ENCODE results near the gene USH2A. TPM values are rescaled to one million over a fixed set of nuclear protein-coding genes. Genes with fewer than 3 reads are reported as not detected.

USH2A gene
- total RNA-seq, 6 donors from 2014 or later = under 0.01 to 0.11 TPM; not detected in 4

GRCh38 chr1:215608646-215609045, 814.6 kb downstream of the USH2A start:
- H3K9me3 ChIP-seq = no peaks in the 10 kb centered on the region
- ATAC-seq (ENCODE audit: low FRiP score in 2 of 2) (no peak), DNase-seq (no peak)
- peaks cover 0 to 10% (median 2%) of the 10 kb centered on the region in 4 donors for H3K4me1 ChIP-seq
- H3K4me3 ChIP-seq = no peak overlapping the region
- no peak overlapping the region for H3K27ac ChIP-seq
- peaks cover 0 to 56% (median 5%) of the 10 kb centered on the region in 4 donors for H3K36me3 ChIP-seq
- no peaks in the 10 kb centered on the region for H3K27me3 ChIP-seq
- 80 to 82% methylated on average over 4 of the region's 4 CpGs for WGBS, 2 donors
- TF ChIP-seq CTCF (IDR thresholded peaks at IDR 0.05) (no peak), POLR2AphosphoS5 (IDR thresholded peaks at IDR 0.05) (no peak), EP300 (IDR thresholded peaks at IDR 0.05) (no peak), POLR2A (IDR thresholded peaks at IDR 0.05) (no peak)

DNA sequence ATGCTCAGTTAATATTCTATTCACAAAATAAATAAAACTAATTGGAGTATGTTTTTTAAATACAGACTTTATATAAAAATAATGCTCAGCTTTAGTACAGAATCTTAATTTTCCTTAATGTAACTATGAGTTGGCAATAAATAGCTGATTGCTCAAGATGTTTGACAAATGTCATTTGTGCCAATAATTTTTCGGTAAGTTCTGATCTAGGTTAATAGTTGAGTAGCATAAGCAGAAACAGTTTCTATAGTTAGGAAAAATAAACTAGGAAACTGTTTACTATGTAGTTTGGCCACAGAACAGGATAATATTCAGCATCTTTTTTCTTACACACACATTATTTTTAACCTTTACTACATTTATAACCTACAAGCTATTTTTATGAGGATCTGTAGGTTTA, 815.8 kb downstream of the USH2A start:
- peaks cover 0 to 46% (median 5%) of the 10 kb centered on the region in 4 donors for H3K36me3 ChIP-seq
- WGBS, 2 donors = 52 to 53% methylated on average over 1 of the region's 1 CpG
- peaks cover 0 to 10% (median 3%) of the 10 kb centered on the region in 4 donors for H3K4me1 ChIP-seq
- no peak for DNase-seq
- no peak for ATAC-seq (ENCODE audit: low FRiP score in 2 of 2)
- TF ChIP-seq POLR2AphosphoS5 (IDR thresholded peaks at IDR 0.05) = no peak
- no peak for TF ChIP-seq EP300 (IDR thresholded peaks at IDR 0.05)
- H3K4me3 ChIP-seq = no peak overlapping the region
- H3K27ac ChIP-seq = no peak overlapping the region
- H3K9me3 ChIP-seq = no peaks in the 10 kb centered on the region
- H3K27me3 ChIP-seq = no peaks in the 10 kb centered on the region

GRCh38 chr1:215606564-215607168, 816.6 kb downstream of the USH2A start:
- Histone ChIP-seq H3K4me3 (no peak overlapping the region), H3K9me3 (no peaks in the 10 kb centered on the region), H3K36me3 (peaks cover 0 to 43% (median 5%) of the 10 kb centered on the region in 4 donors), H3K4me1 (peaks cover 0 to 10% (median 3%) of the 10 kb centered on the region in 4 donors), H3K27ac (no peak overlapping the region), H3K27me3 (no peaks in the 10 kb centered on the region)
- TF ChIP-seq EP300 (IDR thresholded peaks at IDR 0.05) (no peak), CTCF (IDR thresholded peaks at IDR 0.05) (peak in 5 of 6 experiments; percentile 17 to 43 (median 27)), POLR2A (IDR thresholded peaks at IDR 0.05) (no peak)
- 69 to 79% methylated on average over 2 of the region's 2 CpGs for WGBS, 2 donors
- ATAC-seq (ENCODE audit: low FRiP score in 2 of 2) (no peak), DNase-seq (no peak)

DNA sequence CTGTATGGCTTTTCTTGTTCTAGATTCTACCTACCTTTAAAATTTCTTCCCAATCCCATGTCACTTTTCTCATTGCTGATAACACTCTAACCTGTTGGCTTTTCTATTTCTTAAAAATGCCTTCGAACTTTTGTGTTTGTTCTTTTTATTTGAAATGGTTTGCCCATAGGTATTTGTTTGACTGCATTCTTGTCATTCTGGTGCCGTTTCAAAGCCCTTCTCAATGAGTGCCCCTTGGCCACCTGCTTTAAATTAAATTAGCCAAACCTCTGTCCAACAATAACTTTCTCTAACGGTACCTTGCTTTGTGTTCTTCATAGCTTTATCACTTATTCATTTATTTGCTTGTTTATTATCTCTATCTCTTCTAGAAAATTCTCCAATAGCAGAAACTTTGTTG, 817.2 kb downstream of the USH2A start:
- Histone ChIP-seq H3K27me3 (no peaks in the 10 kb centered on the region), H3K36me3 (peaks cover 0 to 43% (median 5%) of the 10 kb centered on the region in 4 donors), H3K4me1 (peaks cover 0 to 10% (median 3%) of the 10 kb centered on the region in 4 donors), H3K27ac (no peak overlapping the region), H3K9me3 (no peaks in the 10 kb centered on the region), H3K4me3 (no peak overlapping the region)
- DNase-seq (no peak), ATAC-seq (ENCODE audit: low FRiP score in 2 of 2) (no peak)
- 49 to 50% methylated on average over 3 of the region's 3 CpGs for WGBS, 2 donors
- TF ChIP-seq POLR2AphosphoS5 (IDR thresholded peaks at IDR 0.05) (no peak), POLR2A (IDR thresholded peaks at IDR 0.05) (no peak), CTCF (IDR thresholded peaks at IDR 0.05) (no peak), EP300 (IDR thresholded peaks at IDR 0.05) (no peak)

- no peak for ATAC-seq (ENCODE audit: low FRiP score in 2 of 2)
- H3K36me3 ChIP-seq = peaks cover 0 to 43% (median 5%) of the 10 kb centered on the region in 4 donors
- H3K4me3 ChIP-seq = no peak overlapping the region
Measured at GRCh38 chr1:215605011-215605621, 818.1 kb downstream of the USH2A start.

More at GRCh38 chr1:215605011-215605621, 818.1 kb downstream of the USH2A start:
- H3K9me3 ChIP-seq = no peaks in the 10 kb centered on the region
- peaks cover 0 to 10% (median 3%) of the 10 kb centered on the region in 4 donors for H3K4me1 ChIP-seq
- TF ChIP-seq EP300 (IDR thresholded peaks at IDR 0.05) = no peak
- no peak for TF ChIP-seq POLR2AphosphoS5 (IDR thresholded peaks at IDR 0.05)
- TF ChIP-seq POLR2A (IDR thresholded peaks at IDR 0.05) = no peak
- no peak for TF ChIP-seq CTCF (IDR thresholded peaks at IDR 0.05)
- no peaks in the 10 kb centered on the region for H3K27me3 ChIP-seq
- peak overlapping the region in 1 of 4 donors; percentile 20 for H3K27ac ChIP-seq
- no peak for DNase-seq
